Muscle layer of duodenum (tissue), 2 donors: Measurements from ENCODE around the gene SLC22A23.

Experiments used
- H3K27ac ChIP-seq: one replicate; pipeline ENCODE4 v1.7.0; 2013; ENCODE audit warnings: mild to moderate bottlenecking, low read length
- H3K27me3 ChIP-seq: one replicate; pipeline ENCODE4 v1.7.0; 2013; ENCODE audit warnings: low read depth, mild to moderate bottlenecking, control low read depth, low read length
- H3K36me3 ChIP-seq, 2 donors: one replicate each; pipeline ENCODE4 v1.7.0; 2013; ENCODE audit warnings: low read length in 2 of 2, control low read depth in 1 of 2, mild to moderate bottlenecking in 1 of 2; ENCODE audit not compliant: insufficient read depth in 2 of 2, control insufficient read depth in 1 of 2
- H3K4me1 ChIP-seq, 2 donors: one replicate each; pipeline ENCODE4 v1.7.0; 2013; ENCODE audit warnings: low read length in 2 of 2, mild to moderate bottlenecking in 2 of 2, control low read depth in 1 of 2, moderate library complexity in 1 of 2; ENCODE audit not compliant: insufficient read depth in 2 of 2, control insufficient read depth in 1 of 2
- H3K4me3 ChIP-seq, 2 donors: one replicate each; pipeline ENCODE4 v1.7.0; 2013; ENCODE audit warnings: low read length in 2 of 2, low read depth in 1 of 2, mild to moderate bottlenecking in 1 of 2
- H3K9me3 ChIP-seq, 2 donors: one replicate each; pipeline ENCODE4 v1.7.0; 2013; ENCODE audit warnings: low read length in 2 of 2, control low read depth in 1 of 2, mild to moderate bottlenecking in 1 of 2; ENCODE audit not compliant: control insufficient read depth in 1 of 2
- donor health status: healthy.

The SLC22A23 gene

DNA sequence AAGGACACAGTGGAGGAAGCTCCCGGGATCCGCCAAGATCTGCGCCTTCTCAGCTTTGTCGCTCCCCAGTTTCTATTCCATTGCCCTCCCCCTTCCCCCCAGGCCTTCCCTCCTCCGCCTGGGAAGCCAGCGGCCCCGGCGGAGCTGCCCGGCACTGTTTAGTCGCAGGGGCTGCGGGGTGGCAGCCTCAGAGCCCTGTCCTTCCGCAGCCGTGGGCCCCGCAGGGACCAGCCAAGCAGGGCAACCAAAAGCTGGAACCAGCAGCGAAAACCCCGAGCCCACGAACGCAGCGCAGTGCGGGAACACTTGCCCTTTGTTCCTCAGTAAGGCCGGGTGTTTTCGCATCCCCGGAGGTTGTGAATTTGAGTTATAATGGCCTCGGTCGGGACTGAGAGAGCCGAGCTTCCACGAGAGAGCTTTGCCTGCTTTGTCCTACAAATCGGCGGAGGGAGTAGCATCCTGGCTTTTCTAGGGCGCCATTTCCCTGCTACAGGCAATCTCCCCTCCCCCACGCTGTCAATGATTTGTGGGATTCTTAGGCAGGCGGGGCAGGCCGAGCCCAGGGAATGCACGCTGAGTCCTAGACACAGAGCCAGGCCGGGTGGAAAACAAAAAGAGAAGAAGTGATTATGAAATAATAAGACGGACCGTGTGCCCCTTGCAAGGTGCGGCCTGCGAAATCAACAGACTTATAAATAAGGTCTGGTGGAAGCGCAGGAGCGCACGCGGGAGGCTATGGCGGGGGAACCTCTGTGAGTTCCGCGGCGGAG, 225.4 kb downstream of the SLC22A23 start:
- peaks cover 68% of the 10 kb centered on the region for H3K27me3 ChIP-seq
- no peaks in the 10 kb centered on the region for H3K36me3 ChIP-seq
- peak overlapping the region; percentile 71 to 83 for H3K4me3 ChIP-seq
- H3K4me1 ChIP-seq, result peaks cover 5 to 53% of the 10 kb centered on the region in 2 donors
- H3K27ac ChIP-seq, result peak overlapping the region; percentile 51
- H3K9me3 ChIP-seq, result no peaks in the 10 kb centered on the region

DNA sequence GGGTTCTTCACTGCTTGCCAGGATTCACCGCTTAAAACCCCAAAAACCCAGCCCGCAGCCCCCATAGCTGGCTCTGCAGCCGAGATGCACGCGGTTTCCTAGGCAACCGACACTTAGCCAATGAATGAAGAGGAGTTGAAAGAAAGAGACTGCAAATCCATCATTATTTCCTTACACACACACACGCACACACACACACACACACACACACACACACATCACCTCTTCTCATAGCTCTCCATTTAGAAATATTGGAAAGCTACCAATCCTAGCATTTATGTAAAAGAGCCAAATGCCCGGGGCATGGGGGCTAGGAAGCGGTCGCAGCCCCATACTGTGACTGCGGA, 226.0 kb downstream of the SLC22A23 start:
- Histone ChIP-seq H3K4me1 (peaks cover 6 to 55% of the 10 kb centered on the region in 2 donors), H3K36me3 (no peaks in the 10 kb centered on the region), H3K27me3 (peaks cover 73% of the 10 kb centered on the region), H3K9me3 (no peaks in the 10 kb centered on the region), H3K27ac (peak overlapping the region; percentile 51), H3K4me3 (peak overlapping the region; percentile 71 to 83)

DNA sequence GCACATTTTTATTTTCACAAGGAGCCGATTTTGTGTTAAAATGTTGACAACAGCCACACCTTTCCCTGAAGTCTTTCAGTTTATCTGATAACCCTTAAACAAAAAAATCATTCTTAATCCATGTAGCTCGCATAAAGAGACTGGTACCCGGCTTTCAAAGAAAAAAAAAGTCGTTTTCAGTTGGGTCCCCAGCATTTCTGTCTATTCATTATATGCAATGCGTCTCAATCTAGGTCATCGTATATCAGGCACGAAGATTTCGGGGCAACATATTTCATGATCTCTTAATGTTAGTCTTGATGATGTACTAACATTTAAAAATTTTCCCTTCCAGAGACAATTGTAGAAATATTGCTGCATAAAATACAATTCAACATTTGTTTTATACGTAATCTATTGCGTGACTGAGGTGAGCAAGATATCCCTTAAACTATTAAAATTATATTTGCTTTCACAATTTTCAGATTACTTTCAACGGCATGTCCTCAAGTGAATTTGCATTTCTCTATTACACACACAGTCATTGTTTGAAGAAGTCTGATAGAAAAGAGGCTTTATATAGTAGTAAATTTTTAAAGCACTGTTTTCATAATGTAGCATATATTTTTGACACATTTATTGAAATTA, 226.5 kb downstream of the SLC22A23 start:
- no peaks in the 10 kb centered on the region for H3K9me3 ChIP-seq
- peak overlapping the region; percentile 71 to 83 for H3K4me3 ChIP-seq
- peaks cover 73% of the 10 kb centered on the region for H3K27me3 ChIP-seq
- H3K4me1 ChIP-seq, result peaks cover 6 to 55% of the 10 kb centered on the region in 2 donors
- no peak overlapping the region for H3K27ac ChIP-seq
- H3K36me3 ChIP-seq, result no peaks in the 10 kb centered on the region

DNA sequence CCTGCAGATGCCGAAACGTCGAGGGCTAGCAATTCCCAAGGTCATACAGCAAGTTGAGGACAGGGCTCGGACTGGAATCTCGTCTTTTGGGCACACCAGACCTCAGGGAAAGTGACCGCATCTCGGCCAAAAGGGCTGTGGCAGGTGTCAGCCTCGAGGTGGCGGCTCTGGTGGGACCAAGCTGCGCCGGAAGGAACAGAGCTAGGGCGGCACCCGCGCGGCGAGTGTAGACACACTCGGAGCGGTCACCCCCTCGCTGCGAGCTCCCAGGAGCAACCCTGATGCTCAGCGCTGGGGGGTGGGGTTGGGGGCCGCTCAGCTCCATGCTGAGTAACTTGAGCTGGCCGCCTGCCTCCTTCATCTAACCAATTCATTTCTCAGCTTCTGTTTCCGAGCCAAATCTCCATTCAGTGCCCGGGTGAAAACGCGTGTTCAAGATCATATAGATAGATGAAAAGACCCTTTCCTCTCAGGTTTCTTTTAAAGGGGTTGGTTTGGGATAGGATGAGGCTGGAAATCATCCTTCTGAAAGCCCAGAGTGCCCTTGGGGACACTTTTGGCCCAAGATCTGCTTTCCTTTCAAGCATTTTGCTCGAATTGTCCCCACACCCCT, 227.2 kb downstream of the SLC22A23 start:
- Histone ChIP-seq H3K4me1 (peaks cover 6 to 55% of the 10 kb centered on the region in 2 donors), H3K36me3 (no peaks in the 10 kb centered on the region), H3K4me3 (peak overlapping the region in 1 of 2 donors; percentile 48), H3K27ac (no peak overlapping the region), H3K27me3 (peaks cover 73% of the 10 kb centered on the region), H3K9me3 (no peaks in the 10 kb centered on the region)

DNA sequence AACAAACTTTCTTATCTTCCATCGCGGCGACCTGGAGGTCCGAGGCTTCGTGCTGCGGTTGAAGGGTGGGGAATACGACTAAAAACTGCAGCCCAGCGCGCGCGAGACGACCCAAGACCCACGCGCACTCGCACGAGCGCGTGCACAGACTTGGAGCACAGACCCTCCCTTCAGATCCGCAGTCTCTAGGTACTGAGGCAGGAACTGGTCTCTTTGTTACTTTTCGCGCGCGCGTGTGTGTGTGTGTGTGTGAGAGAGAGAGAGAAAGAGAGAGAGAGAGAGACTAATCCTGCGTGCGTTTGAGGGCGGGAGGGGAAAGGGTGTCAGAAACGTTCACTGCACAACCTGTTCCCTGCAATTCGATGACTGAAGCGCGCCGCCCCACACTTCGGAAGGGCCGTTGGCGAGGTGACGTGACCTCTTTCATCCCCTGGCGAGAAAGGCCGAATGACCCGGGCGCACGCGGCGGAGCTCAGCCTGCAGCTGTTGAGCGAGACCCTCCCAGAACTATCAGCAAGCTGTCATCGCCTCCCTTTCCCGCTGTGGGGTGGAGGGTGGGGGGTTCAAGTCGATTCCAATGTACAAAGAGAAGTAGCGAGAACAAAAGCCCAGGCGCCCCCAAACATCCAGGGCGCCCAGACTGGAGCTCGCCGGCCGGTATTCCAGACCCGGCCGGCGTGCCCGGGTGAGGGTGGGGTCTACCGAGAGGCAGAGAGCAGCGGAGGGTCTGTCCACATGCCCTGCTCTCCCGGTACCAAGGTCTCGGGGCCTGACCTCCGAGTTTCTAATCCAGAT, 227.9 kb downstream of the SLC22A23 start:
- Histone ChIP-seq H3K27me3 (peaks cover 68% of the 10 kb centered on the region), H3K36me3 (no peaks in the 10 kb centered on the region), H3K9me3 (no peaks in the 10 kb centered on the region), H3K4me3 (peak overlapping the region; percentile 16 to 48), H3K27ac (no peak overlapping the region), H3K4me1 (peaks cover 6 to 55% of the 10 kb centered on the region in 2 donors)

DNA sequence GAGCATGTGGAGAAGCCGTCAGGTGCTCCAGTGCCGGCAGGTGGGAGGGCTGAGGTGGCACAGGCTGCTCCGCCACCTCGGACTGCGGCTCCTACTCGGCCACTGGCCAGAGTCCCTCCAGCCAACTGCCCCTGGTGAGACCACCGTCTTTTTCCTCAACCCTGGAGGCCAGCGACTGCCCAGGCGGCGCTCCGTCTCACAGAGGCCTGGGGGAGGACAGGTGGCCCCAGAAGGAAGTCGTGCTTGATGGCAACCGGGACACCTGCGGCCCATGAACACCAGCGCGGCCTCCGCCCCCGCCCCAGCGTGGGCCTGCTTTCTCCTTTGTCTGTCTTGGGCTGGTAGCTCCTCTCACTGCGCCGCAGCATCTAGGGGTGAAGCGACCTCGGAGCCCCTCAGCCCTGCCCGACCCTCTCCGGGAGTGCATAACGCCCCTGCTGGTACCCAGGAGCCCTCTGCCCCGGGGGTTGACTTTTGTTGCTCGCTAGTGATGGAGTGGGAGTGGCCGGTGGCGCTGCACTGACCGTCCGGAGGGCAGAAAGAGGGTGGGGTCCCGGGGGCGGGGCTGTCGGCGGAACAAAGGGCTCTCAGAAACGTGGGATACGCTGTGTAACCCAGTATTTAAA, 228.7 kb downstream of the SLC22A23 start:
- Histone ChIP-seq H3K36me3 (no peaks in the 10 kb centered on the region), H3K27ac (no peak overlapping the region), H3K4me1 (peaks cover 6 to 55% of the 10 kb centered on the region in 2 donors), H3K27me3 (peaks cover 62% of the 10 kb centered on the region), H3K4me3 (peak overlapping the region; percentile 11 to 64), H3K9me3 (no peaks in the 10 kb centered on the region)

DNA sequence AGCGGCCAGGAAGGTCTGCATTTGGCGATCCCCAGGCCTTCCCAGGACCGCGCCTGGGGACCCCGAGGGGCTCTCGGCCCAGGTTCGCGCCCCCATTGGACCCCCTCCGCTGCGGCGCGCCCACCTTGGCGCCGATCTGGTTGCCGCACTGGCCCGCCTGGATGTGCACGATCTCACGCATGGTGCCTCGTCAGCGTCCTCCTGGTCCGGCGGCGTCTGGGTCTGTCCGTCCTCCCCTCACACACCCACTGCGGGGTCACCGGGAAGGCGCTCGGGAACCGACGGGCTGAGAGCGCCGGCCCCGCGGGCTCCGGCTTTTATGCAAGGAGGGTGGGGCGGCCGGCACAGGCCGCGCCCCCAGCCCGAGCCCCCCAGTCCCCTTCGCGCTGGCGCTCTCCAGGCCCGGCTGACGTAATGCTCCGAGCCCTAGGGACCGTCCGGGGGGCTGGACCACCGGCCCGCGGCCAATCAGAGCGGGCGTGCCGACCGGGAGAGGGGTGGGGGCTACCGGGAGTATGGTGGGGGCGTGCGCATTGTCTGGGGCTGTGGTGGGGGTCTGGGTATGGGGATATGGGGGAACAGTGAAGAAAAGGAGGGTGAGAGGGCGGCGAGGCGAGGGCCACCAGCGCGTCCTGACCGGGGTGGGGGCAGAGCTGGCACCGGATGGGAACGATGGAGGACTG, 229.3 kb downstream of the SLC22A23 start, which contains the start of gene TUBB2B:
TSS of gene TUBB2B (minus strand) at position 291 of the 683 bp plus-strand sequence. CDS start at position 181, 110 bp downstream.
- Histone ChIP-seq H3K4me1 (peaks cover 6 to 55% of the 10 kb centered on the region in 2 donors), H3K27me3 (peaks cover 56% of the 10 kb centered on the region), H3K27ac (no peak within 1 kb of the TSS), H3K4me3 (peak within 1 kb of the TSS; percentile 46 to 64), H3K36me3 (no peaks in the 10 kb centered on the region), H3K9me3 (no peaks in the 10 kb centered on the region)

DNA sequence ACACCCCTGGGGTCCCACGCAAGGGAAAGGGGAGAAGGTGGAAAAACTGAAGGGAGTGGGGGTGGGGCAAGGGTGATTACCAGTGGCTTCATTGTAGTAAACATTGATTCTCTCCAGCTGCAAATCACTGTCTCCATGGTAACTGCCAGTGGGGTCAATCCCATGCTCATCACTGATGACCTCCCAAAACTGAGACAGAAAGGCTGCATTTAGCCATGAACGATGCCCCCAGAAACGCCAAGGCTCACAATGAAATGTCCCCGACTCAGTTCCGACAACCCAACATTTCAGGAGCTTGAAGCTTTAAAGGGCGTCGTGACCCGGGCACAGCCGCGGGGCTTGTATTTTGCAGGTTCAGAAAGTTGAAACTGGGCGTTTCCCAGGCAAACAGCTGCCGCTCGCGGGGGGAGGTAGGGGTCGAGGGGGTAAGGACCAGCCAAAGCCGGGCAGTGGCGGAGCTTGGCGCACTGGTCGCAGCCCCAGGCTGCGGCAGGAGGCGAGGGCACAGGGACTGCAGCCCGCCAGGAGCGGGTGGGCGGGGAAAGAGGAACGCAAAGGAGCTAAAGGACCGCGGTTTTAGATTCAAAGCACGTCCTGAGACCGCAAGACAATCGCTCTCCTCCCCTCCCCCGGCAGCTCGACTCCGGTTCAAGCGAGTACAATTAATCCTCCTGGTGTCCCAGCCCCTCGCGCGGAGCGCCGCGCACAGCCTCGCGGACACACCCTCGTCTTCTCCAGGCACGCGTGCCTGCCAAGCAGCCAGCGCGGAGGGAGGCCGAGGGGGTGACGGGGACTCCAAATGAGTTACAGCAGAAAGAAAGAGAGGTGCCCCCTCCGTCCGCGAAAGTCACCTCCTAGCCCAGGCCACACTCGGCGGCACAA, 230.1 kb downstream of the SLC22A23 start:
- no peak overlapping the region for H3K27ac ChIP-seq
- no peaks in the 10 kb centered on the region for H3K36me3 ChIP-seq
- H3K4me3 ChIP-seq, result peak overlapping the region; percentile 46 to 64
- peaks cover 48% of the 10 kb centered on the region for H3K27me3 ChIP-seq
- H3K9me3 ChIP-seq, result no peaks in the 10 kb centered on the region
- peaks cover 3 to 49% of the 10 kb centered on the region in 2 donors for H3K4me1 ChIP-seq

DNA sequence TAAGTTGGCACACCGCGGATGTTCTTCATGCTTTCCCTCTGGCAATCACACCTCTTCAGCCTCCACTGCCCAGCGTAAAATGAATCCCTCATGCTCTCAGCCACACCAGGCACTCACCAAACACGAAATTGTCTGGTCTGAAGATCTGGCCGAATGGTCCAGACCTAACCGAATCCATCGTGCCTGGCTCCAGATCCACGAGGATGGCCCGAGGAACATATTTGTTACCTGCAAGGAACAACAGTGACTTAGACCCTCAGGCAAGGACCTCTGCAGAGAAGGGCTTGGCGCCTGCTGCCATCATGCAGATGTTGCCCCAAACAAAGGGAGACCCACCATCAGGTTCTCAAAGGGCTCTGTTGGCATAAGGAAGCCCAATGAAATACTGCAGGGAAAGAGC, 230.8 kb downstream of the SLC22A23 start:
- H3K4me3 ChIP-seq, result peak overlapping the region in 1 of 2 donors; percentile 64
- H3K9me3 ChIP-seq, result no peaks in the 10 kb centered on the region
- H3K27ac ChIP-seq, result no peak overlapping the region
- no peaks in the 10 kb centered on the region for H3K36me3 ChIP-seq
- H3K4me1 ChIP-seq, result peaks cover 3 to 46% of the 10 kb centered on the region in 2 donors
- H3K27me3 ChIP-seq, result peaks cover 44% of the 10 kb centered on the region
